Heart right ventricle (tissue), 16 donors: Measurements from ENCODE around the gene IL16. TPM values are rescaled to one million over a fixed set of nuclear protein-coding genes. Genes with fewer than 3 reads are reported as not detected.

Experiments
- ATAC-seq, 8 donors: fragments of 200-7000 bp; cut with Tn5 transposase; one replicate each; pipeline ENCODE4 v1.9.1; 2020; ENCODE audit warnings: mild to moderate bottlenecking in 8 of 8, moderate library complexity in 8 of 8, moderate number of reproducible peaks in 1 of 8
- DNase-seq, 2 donors: peaks; one replicate each; pipeline ENCODE4 v3.0.0-alpha.2; 2020
- H3K27ac ChIP-seq, 10 donors: fragments of 200-600 bp; sonication (generic) in 2 of 10; one replicate each; pipeline versions ENCODE4 v1.5.0 to v1.8.0; 2020 to 2022; ENCODE audit warnings: mild to moderate bottlenecking in 3 of 10
- H3K27me3 ChIP-seq, 7 donors: fragments of 200-600 bp; one replicate each; pipeline ENCODE4 v1.8.0; 2021 to 2022; ENCODE audit warnings: mild to moderate bottlenecking in 2 of 7
- H3K36me3 ChIP-seq, 9 donors: fragments of 200-600 bp; sonication (generic) in 1 of 9; one replicate each; pipeline versions ENCODE4 v1.5.0 to v1.8.0; 2020 to 2022; ENCODE audit warnings: mild to moderate bottlenecking in 2 of 9
- H3K4me1 ChIP-seq, 9 donors: fragments of 200-600 bp; sonication (generic) in 1 of 9; one replicate each; pipeline versions ENCODE4 v1.5.0 to v1.8.0; 2020 to 2022; ENCODE audit warnings: mild to moderate bottlenecking in 4 of 9
- H3K4me3 ChIP-seq, 10 donors: fragments of 200-600 bp; sonication (generic) in 2 of 10; one replicate each; pipeline versions ENCODE4 v1.5.0 to v1.8.0; 2020 to 2022; ENCODE audit warnings: mild to moderate bottlenecking in 7 of 10, moderate library complexity in 2 of 10
- H3K9me3 ChIP-seq, 11 donors: fragments of 200-600 bp in 10 of 11; sonication (generic) in 2 of 11; one replicate each; pipeline versions ENCODE4 v1.5.0 to v1.8.0; 2013 to 2022; ENCODE audit warnings: mild to moderate bottlenecking in 2 of 11, control low read depth in 1 of 11, moderate library complexity in 1 of 11
- CTCF ChIP-seq, 9 donors: fragments of 200-600 bp; sonication (generic) in 2 of 9; IDR thresholded peaks; one replicate each; pipeline versions ENCODE4 v1.5.0 to v1.8.0; 2021 to 2022; ENCODE audit warnings: antibody characterized with exemption in 9 of 9, mild to moderate bottlenecking in 5 of 9, moderate library complexity in 1 of 9
- WGBS, 2 donors: extraction: QIAGEN DNeasy Blood & Tissue Kit; methylation state at CpG; one replicate each; pipeline ENCODE4 v1.1.7; 2013; ENCODE audit warnings: inconsistent platforms in 1 of 2; 5-methylcytosine and 5-hydroxymethylcytosine counted together
- intact Hi-C, 10 donors: fragments of 100-400 bp; cut with DNase I; formaldehyde crosslinking; loops; one replicate each; pipeline versions ENCODE4 v1.11.1 to v1.14.2; 2022
- polyA plus RNA-seq, 2 donors: library from polyadenylated mRNA; stranded (reverse); fragments of 200-250 nt; gene quantifications; one replicate each; pipeline ENCODE4 v1.2.3, GENCODE V29; 2013
- total RNA-seq, 10 donors: library from RNA; stranded (reverse); fragmentation: NEBNext Ultra II Directional in 3 of 10; extraction: Animal tissue kit (Norgen Biotek cat#: 25700) in 3 of 10; gene quantifications; one replicate each; pipeline versions ENCODE4 v1.2.1 to v1.2.4, GENCODE V29; 2021 to 2023
- donor health status: Arrhythmogenic right ventricular cardiomyopathy.
- donor health status: ischemic (EF 13 %, LVEDD 7.1; RV severe dilation, severe dysfunction).
- donor health status: healthy with polysubstance abuse.
- donor health status: DM: no; HTN: yes; CAD: no.
- donor health status: DM: no; HTN: no; CAD: no.
- donor health status: ischemic (EF 25% LVEDD 6.9; RV normal size, moderate dysfunction).
- donor health status: ischemic (EF 25% LVEDD 5.7; RV mildly dilated, moderate dysfunction).
- donor health status: healthy.
- donor health status: DM: yes; HTN: yes; CAD: no.
- donor health status: Ischemic cardiomyopathy.
- donor health status: ischemic (EF 35%, LVEDD 5.7; RV mildly dilated, moderate dysfunction).
- donor health status: nonischemic (EF 11% LVEDD 7.7; RV severe dilation, severe dysfunction).
- donor health status: DM: yes; HTN: yes; CAD: no.
- donor health status: PGD.
- donor health status: ischemic (EF 29% LVEDD 5.4; RV normal size, mild dysfunction).
- donor health status: nonischemic (EF 23%, LVEDD 6.1; RV moderate dilation, normal function).

The IL16 gene
- total and polyA plus RNA-seq, 12 donors: 3.3 to 13.1 (median 4.2) TPM

DNA sequence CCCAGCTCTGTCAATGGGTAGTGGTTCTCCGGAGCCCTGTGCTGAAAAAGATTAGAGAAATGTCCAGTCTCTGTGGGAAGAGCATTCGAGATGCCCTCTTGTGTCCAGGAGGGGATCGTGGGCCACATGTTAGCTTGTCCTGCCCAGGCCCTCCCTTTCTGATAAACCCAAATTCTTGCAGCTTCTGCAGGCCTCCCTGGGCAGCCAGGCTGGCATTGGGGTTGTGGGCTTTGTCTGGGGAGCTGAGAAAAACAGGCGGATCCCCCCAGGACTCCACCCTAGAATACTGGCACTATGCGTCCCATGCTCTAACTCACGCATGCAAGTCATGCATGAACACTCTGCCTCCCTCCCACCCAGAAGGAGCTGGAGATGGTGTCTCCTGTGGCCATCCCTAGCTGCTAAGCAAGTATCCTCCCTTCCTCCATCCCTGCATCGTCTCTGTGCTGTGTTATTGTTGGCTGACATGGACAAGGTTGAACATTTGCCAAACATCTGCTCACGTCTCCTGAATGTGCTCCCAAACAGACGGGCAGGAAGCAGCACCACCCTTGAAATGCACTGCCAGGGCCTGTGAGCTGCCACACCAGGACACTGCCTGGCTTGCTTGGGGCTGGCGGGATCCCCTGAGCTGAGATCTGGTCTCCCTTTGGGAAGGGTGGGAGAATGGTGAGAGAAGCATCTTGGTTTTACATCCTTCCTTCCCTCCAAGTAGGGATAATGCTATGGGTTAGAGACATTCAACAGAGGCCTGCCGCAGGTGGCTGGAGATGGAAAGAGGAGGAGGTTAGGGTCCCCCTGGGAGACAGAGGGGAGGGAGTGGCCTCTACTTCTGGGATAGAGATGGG lies 36.1 kb upstream of the IL16 start:
- WGBS, 2 donors: 39 to 46% methylated on average over 11 of the region's 11 CpGs
- H3K4me1 ChIP-seq: peaks cover 17 to 47% (median 23%) of the 10 kb centered on the region in 9 donors
- H3K9me3 ChIP-seq: no peaks in the 10 kb centered on the region
- H3K36me3 ChIP-seq: no peaks in the 10 kb centered on the region
- ATAC-seq (peak; percentile 73 to 91 (median 88)), DNase-seq (peak; percentile 60 to 83)
- no peak for TF ChIP-seq CTCF (IDR thresholded peaks at IDR 0.05)
- H3K27me3 ChIP-seq: peaks cover 0 to 6% (median 0%) of the 10 kb centered on the region in 7 donors
- H3K4me3 ChIP-seq: no peak overlapping the region
- intact Hi-C loops: loop anchor here in 1 of 10 donors (2.0 kb wide), 1 partner anchor 16 kb away; no protein-coding TSS in a partner anchor
- H3K27ac ChIP-seq: peak overlapping the region; percentile 31 to 81 (median 60)

- H3K4me3 ChIP-seq: no peak overlapping the region
- H3K9me3 ChIP-seq: no peaks in the 10 kb centered on the region
- intact Hi-C loops: loop anchor here in 1 of 10 donors (2.0 kb wide), 1 partner anchor 16 kb away; no protein-coding TSS in a partner anchor
- DNase-seq: no peak
- 34 to 37% methylated on average over 4 of the region's 4 CpGs for whole genome bisulfite sequencing, 2 donors
- H3K4me1 ChIP-seq: peaks cover 17 to 43% (median 23%) of the 10 kb centered on the region in 9 donors
- peak overlapping the region in 9 of 10 donors; percentile 32 to 81 (median 58) for H3K27ac ChIP-seq
- H3K27me3 ChIP-seq: peaks cover 0 to 6% (median 0%) of the 10 kb centered on the region in 7 donors
- no peaks in the 10 kb centered on the region for H3K36me3 ChIP-seq
- no peak for TF ChIP-seq CTCF (IDR thresholded peaks at IDR 0.05)
- peak in 4 of 8 donors; percentile 4 to 20 (median 15) for ATAC-seq
Measured at GRCh38 chr15:81161160-81161673, 35.5 kb upstream of the IL16 start.

- 55 to 70% methylated on average over 7 of the region's 7 CpGs for WGBS, 2 donors
- DNase-seq: no peak
- Histone ChIP-seq H3K36me3 (no peaks in the 10 kb centered on the region), H3K4me3 (no peak overlapping the region), H3K27ac (peak overlapping the region in 9 of 10 donors; percentile 32 to 81 (median 58)), H3K4me1 (peaks cover 19 to 49% (median 26%) of the 10 kb centered on the region in 9 donors), H3K27me3 (peaks cover 0 to 6% (median 0%) of the 10 kb centered on the region in 7 donors), H3K9me3 (no peaks in the 10 kb centered on the region)
- intact Hi-C loops: loop anchor here in 1 of 10 donors (2.0 kb wide), 1 partner anchor 15 kb away; no protein-coding TSS in a partner anchor
- no peak for ATAC-seq
- TF ChIP-seq CTCF (IDR thresholded peaks at IDR 0.05): no peak
Measured at GRCh38 chr15:81161851-81162250, 34.8 kb upstream of the IL16 start.

DNA sequence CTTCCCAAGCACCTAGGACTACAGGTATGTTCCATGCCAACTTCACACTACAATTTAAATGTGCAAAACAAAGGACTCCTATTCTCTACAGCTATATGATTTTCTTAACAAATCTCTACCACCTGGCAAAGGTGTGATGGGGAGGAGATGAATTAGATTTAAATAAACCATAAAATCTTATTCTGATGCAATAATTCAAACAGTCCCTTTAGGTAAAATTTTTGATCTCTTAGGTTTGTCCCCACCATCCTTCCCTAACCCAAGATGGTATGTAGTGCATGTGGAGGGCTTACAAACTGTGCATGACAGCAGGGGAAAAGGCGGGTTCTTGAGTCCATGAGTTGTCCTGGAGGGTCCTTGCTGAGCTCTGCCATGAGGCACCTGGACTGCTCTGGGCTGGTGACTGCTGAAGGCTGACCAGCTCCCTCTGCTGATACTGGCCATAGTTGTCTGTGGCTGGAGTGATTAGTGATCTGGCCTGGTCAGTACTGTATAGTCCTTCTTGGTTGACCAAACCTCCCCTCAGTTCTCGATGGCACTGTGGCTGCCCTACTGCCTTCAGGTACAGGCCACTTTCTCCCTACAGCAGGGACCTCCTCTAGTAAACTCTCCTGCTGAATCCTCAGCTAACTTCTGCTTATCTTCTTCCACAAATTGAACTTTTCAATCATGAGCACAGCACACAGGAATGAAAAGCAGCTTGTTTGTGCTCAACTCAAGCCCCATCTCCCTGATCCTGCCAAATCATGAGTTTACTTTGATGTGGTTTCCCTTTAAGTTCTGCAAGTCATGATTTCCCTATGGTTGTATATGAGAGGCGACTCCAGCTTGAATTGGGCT lies 32.5 kb upstream of the IL16 start:
- Histone ChIP-seq H3K27me3 (peaks cover 0 to 6% (median 0%) of the 10 kb centered on the region in 7 donors), H3K9me3 (no peaks in the 10 kb centered on the region), H3K27ac (peak overlapping the region in 1 of 10 donors; percentile 26), H3K4me3 (no peak overlapping the region), H3K4me1 (peaks cover 23 to 53% (median 32%) of the 10 kb centered on the region in 9 donors), H3K36me3 (no peaks in the 10 kb centered on the region)
- TF ChIP-seq CTCF (IDR thresholded peaks at IDR 0.05): no peak
- 88 to 90% methylated on average over 3 of the region's 3 CpGs for WGBS, 2 donors
- ATAC-seq (no peak), DNase-seq (no peak)
- intact Hi-C loops: no loop called here
